GM04504 (cell line): ENCODE measurements around the gene CCDC68.

ENCODE experiments used
- DNase-seq: peaks from one replicate; pipeline ENCODE4 v3.0.0-alpha.2; 2012; ENCODE audit warnings: low read depth

CCDC68 gene

GRCh38 chr18:54958704-54959625 is at the start of gene CCDC68:
Gene CCDC68 (minus strand): TSS chr18:54959461. CDS start chr18:54942791, 16,670 bp downstream.
- no peak for DNase-seq

- no peak for DNase-seq
Measured at GRCh38 chr18:55007602-55008001, 48.3 kb upstream of the CCDC68 start.

DNA sequence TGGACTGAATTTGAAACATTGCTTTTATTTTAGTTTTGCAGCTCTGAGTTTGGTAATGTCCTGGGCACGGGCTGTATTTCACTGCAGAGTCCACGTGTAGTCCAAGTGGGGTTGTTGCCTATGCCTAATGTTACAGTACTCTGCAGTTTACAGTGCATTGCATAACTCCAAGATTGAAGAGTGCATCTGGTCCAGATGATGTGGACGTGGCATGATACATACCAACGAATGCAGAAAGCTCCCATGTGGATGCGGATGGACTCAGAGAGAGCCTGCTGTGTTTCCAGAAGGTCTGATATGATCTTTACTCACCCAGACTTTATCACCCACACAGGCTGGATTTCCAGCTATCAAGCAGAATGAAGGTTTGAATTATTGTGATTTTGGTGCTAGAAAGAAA is 44.4 kb upstream of the CCDC68 start:
- DNase-seq = peak; percentile 24

GRCh38 chr18:55002261-55002660 is 43.0 kb upstream of the CCDC68 start:
- DNase-seq = no peak

DNA sequence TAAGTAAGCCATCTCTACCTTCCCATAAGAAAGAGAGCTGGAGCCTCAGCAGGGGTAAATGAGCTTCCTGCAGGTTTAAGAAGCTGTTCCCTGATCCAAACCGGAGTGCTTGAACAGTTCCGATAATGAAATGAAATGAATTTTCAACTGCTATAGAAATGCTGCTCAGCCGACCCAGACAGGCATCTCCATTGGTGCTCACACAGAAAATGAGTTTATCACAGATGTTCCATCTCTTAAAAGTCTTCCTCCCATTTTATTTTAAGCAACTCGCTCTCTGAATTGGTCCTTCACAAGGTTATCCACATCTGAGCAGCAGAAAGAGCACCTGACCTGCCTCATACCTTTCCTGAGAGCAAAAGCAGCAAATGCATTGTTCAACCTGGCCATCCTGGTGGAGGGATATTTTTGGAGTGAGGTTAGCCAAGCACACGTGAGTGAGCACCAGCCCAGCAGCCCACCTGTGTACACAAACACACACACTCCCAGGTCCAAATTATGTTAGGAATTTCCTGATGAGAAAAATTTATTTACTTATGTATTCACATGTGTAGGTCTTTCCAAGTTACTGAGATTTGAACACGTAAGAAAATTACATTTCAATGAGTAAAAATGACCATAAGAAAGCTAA is 42.2 kb upstream of the CCDC68 start:
- DNase-seq = no peak

GRCh38 chr18:55000529-55000928 is 41.3 kb upstream of the CCDC68 start:
- DNase-seq = no peak

GRCh38 chr18:54999016-54999415 is 39.8 kb upstream of the CCDC68 start:
- no peak for DNase-seq

- no peak for DNase-seq
Measured at GRCh38 chr18:54995421-54996143, 36.3 kb upstream of the CCDC68 start.

DNA sequence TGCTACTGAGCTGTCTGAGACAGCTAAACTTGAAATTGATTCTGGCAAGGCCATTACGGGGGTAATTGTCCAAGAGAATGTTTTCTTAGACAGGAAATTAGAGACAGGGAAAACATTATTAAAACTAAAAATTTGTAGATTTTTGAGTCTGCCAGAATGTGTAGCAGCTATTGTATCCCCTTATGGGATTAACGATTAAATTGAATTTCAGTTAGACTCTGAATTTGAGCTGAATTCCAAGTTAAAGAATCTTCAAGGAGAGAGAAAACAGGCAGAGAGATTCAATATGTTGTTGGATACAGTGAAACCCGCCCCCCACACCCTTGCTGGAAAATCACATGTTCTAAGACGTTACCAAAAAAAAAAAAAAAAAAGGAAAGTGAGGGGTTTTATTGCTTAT is 32.7 kb upstream of the CCDC68 start:
- DNase-seq = no peak

DNA sequence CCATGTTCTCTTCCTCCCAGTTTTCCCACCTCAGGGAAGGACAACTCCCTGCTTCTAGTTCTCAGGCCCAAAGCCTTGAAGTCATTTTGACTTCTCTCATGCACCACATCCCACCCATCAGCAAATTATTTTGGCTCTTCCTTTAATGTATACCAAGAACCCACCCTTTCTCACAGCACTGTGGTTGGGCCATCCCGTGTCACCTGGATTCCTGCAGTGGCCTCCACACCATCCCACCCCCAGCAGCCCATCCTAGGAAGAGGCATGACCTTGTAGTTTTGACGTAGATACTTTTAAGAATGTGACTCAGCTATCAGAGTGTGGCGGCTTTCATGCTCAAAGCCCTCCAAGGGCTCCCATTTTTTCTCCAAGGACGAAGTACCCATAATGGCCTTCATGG is 25.6 kb upstream of the CCDC68 start:
- no peak for DNase-seq

DNA sequence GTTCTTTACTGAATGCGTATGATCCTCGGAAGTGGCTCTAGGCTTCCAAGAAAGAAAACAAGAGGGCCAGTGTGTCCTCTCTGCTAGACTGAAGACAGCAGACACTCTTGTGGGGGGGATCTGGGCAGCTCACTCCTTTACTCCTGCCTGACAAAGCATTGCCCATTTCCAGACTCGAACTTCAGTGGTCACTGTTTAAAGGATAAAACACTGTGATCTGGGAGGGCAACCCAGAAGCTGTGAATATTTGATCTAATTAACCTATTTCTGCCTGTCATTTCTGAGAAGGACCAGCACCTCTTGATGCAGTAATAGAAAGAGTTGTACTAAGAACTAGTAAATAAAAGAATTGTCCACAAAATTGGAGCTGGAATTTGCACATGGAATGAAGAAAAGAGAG is 24.5 kb upstream of the CCDC68 start:
- no peak for DNase-seq

DNA sequence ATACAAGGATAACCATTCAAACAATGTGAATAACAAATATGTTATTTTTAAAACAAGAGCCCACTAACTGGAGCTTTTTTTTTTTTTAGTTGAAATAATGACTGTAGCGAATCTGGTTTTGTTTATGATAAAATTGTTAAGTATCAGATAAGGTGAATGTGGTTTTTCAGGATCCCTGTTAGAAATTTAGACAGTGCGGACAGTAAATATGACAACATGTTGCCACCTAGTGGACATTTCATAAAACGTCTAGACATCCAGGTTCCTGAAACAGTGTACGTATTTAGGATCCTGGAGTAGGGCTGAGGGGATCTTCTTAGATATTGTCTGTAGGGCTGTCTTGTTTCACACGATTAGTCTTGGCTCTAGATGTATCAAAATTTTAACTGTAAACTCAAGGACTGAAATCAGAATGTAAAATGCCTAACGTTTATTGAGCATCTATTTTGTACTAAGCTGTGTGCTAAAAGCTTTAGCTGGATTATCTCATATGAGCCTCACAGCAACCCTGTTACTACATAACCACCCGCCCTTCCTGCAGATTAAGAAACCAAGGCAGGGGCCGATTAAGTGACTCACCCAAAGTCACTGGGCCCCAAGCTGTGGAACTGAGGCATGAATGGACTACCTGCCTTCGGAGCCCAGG is 23.9 kb upstream of the CCDC68 start:
- peak; percentile 38 for DNase-seq

DNA sequence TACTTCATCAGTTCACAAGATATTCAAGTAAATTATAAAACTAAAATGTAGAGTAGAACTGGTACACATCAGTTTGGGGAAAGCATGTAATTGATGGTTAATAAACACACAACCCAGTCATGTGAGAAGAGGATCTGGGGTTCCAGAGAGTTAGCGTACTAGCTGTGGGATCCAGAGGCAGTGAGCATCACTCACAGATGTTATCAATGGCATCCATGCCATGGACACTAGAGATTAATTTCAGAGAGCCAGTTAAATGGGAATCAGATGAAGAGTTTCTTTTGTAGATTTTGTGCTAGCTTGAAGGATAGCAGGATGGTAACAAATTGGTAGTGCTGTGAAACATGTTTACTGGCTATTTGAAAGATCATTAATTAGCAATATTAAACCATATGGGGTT is 21.8 kb upstream of the CCDC68 start:
- DNase-seq = no peak

- DNase-seq = no peak
Measured at GRCh38 chr18:54975598-54975997, 16.3 kb upstream of the CCDC68 start.

DNA sequence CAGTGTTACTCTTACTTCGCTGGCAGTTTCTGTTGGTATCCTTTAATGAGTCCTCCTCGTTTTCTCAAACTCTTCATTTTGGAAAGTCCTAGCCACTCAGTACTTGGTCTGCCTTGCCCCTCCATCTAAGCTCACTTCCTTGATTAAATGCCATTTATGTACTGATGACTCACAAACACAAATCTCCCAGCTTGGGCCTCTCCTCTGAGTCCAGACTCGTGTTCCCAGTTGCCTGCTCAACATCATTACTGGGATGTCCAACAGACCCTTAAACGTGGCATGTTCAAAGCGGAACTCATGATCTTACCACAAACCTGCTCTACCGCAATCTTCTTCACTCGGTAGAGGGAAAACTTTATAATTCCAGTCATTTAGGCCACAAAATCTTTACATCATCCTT is 13.8 kb upstream of the CCDC68 start:
- no peak for DNase-seq

GRCh38 chr18:54968807-54969206 is 9.5 kb upstream of the CCDC68 start:
- no peak for DNase-seq

DNA sequence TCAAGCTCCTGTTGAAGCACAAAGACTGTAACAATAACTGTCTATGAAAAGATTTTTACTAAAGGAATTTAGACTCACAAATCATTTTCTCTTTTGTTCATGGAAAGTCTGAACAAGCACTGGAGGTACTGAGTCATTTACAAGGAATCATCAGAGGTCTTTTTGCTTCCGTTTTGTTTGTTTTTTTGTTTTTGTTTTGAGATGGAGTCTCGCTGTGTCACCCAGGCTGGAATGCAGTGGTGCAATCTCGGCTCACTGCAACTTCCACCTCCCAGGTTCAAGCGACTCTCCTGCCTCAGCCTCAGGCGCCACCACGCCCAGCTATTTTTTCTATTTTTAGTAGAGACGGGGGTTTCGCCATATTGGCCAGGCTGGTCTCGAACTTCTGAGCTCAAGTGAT is 9.0 kb upstream of the CCDC68 start:
- DNase-seq = peak; percentile 23

DNA sequence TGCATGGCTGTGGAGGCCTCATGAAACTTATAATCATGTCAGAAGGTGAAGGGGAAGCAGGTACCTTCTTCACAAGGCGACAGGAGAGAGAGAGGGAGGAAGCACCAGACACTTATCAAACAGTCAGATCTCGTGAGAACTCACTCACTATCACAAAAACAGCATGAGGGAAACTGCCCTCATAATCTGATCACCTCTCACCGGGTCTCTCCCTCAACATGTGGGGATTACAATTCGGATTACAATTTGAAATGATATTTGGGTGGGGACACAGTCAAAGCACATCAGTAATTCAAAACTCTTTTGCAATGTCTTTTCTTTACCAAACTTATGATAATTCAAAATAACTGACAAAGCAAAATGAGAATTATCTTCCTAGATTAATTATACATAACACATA is 8.5 kb upstream of the CCDC68 start:
- DNase-seq = no peak

GRCh38 chr18:54964741-54965140 is 5.5 kb upstream of the CCDC68 start:
- DNase-seq = no peak

- no peak for DNase-seq
Measured at GRCh38 chr18:54962919-54963645, 3.8 kb upstream of the CCDC68 start.

DNA sequence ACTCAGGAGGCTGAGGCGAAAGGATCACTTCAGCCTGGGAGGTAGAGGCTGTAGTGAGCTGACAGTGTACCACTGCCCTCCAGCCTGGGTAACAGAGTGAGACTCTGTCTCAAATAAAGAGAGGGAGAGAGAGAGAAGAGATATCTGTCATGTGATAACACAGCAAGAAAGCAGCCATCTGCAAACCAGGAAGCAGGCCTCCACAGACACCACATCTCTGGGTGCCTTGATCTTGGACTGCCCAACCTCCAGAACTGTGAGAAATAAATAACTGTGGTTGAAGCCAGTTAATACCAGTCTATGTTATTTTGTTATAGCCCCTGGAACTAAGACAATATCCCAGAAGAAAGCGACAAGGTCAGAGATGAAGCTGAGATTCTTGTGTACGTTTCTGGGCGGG is 2.6 kb upstream of the CCDC68 start:
- no peak for DNase-seq

GRCh38 chr18:54961016-54961423 is 1.8 kb upstream of the CCDC68 start:
- no peak for DNase-seq
